ENCODE measurements around the gene ZNF786. TPM values are rescaled to one million over a fixed set of nuclear protein-coding genes. Genes with fewer than 3 reads are reported as not detected.
"Not testable (repeated sequence)": the region's sequence is repeated elsewhere in the genome, so short reads cannot be mapped to it uniquely, and the experiment has no call there.

The ZNF786 gene
- 4.0 TPM for polyA plus RNA-seq (2013, experiment 1 of 2; ENCODE audit: insufficient read length)
- 4.0 TPM for polyA plus RNA-seq (2013, experiment 2 of 2; ENCODE audit: insufficient read length)

GRCh38 chr7:149090397-149091195 is at the start of gene ZNF786:
ZNF786 (minus strand) TSS chr7:149090718; CDS start chr7:149090640, 78 bp downstream.
- peak; percentile 91 for DNase-seq

- DNase-seq: no peak
Measured at GRCh38 chr7:149136118-149136517, 45.6 kb upstream of the ZNF786 start.

- DNase-seq: no peak
Measured at GRCh38 chr7:149133028-149133710, 42.7 kb upstream of the ZNF786 start.

- DNase-seq: no peak
Measured at GRCh38 chr7:149130572-149131198, 40.2 kb upstream of the ZNF786 start.

- peak; percentile 18 for DNase-seq
Measured at GRCh38 chr7:149126662-149127266, 36.2 kb upstream of the ZNF786 start.

GRCh38 chr7:149125863-149126661 is 35.5 kb upstream of the ZNF786 start, which contains the start of gene ZNF425:
ZNF425 (minus strand) TSS chr7:149126324; CDS start chr7:149126213, 111 bp downstream.
- DNase-seq: peak; percentile 91

- no peak for DNase-seq
Measured at GRCh38 chr7:149125189-149125862, 34.8 kb upstream of the ZNF786 start.

- DNase-seq: no peak
Measured at GRCh38 chr7:149109969-149110368, 19.5 kb upstream of the ZNF786 start.

GRCh38 chr7:149104749-149105148 is 14.2 kb upstream of the ZNF786 start:
- DNase-seq: no peak

- no peak for DNase-seq
Measured at GRCh38 chr7:149104214-149104613, 13.7 kb upstream of the ZNF786 start.

GRCh38 chr7:149103424-149103823 is 12.9 kb upstream of the ZNF786 start:
- no peak for DNase-seq

GRCh38 chr7:149102666-149103065 is 12.1 kb upstream of the ZNF786 start:
- DNase-seq: no peak

- no peak for DNase-seq
Measured at GRCh38 chr7:149100821-149101220, 10.3 kb upstream of the ZNF786 start.

GRCh38 chr7:149099058-149099457 is 8.5 kb upstream of the ZNF786 start:
- DNase-seq: no peak

- peak; percentile 24 for DNase-seq
Measured at GRCh38 chr7:149097088-149097487, 6.6 kb upstream of the ZNF786 start.

GRCh38 chr7:149093228-149093627 is 2.7 kb upstream of the ZNF786 start:
- no peak for DNase-seq

GRCh38 chr7:149092244-149092643 is 1.7 kb upstream of the ZNF786 start:
- not testable (repeated sequence) for DNase-seq

GRCh38 chr7:149087376-149087775 is 3.1 kb downstream of the ZNF786 start:
- DNase-seq: no peak

GRCh38 chr7:149085866-149086265 is 4.7 kb downstream of the ZNF786 start:
- DNase-seq: no peak

- no peak for DNase-seq
Measured at GRCh38 chr7:149084407-149084806, 6.1 kb downstream of the ZNF786 start.

- DNase-seq: no peak
Measured at GRCh38 chr7:149081914-149082313, 8.6 kb downstream of the ZNF786 start.

Measured in fibroblast of skin of abdomen (primary cell).